Stimulated activated CD8-positive, alpha-beta memory T cell treated with anti-CD3 and anti-CD28 coated beads, Interleukin-2, amount 100 ng/mL, for 1 hour (primary cell): ENCODE measurements around the gene LIMS1.
A peak's percentile ranks its signal among the peaks of the same experiment; 100 is the strongest.
"Not testable (repeated sequence)": the region's sequence is repeated elsewhere in the genome, so short reads cannot be mapped to it uniquely, and the experiment has no call there.

Source experiments
- DNase-seq, 2 donors: peaks; one replicate each; pipeline ENCODE4 v3.0.0-alpha.2; 2020; ENCODE audit warnings: low read depth in 2 of 2

The LIMS1 gene

GRCh38 chr2:108552566-108552965, 18.3 kb downstream of the LIMS1 start:
- DNase-seq, result no peak

GRCh38 chr2:108553209-108553919, 19.1 kb downstream of the LIMS1 start:
- DNase-seq, result no peak

- no peak for DNase-seq
Measured at GRCh38 chr2:108554528-108554927, 20.3 kb downstream of the LIMS1 start.

GRCh38 chr2:108555572-108555971, 21.3 kb downstream of the LIMS1 start:
- no peak for DNase-seq

- not testable (repeated sequence) for DNase-seq
Measured at GRCh38 chr2:108556581-108556980, 22.3 kb downstream of the LIMS1 start.

- DNase-seq, result no peak
Measured at GRCh38 chr2:108560241-108560811, 26.1 kb downstream of the LIMS1 start.

GRCh38 chr2:108560895-108561530, 26.7 kb downstream of the LIMS1 start:
- no peak for DNase-seq

- DNase-seq, result no peak
Measured at GRCh38 chr2:108562274-108562673, 28.0 kb downstream of the LIMS1 start.

GRCh38 chr2:108564510-108564909, 30.2 kb downstream of the LIMS1 start:
- DNase-seq, result no peak

- DNase-seq, result peak in 1 of 2 donors; percentile 8
Measured at GRCh38 chr2:108565778-108566375, 31.6 kb downstream of the LIMS1 start.

- DNase-seq, result no peak
Measured at GRCh38 chr2:108570416-108570815, 36.1 kb downstream of the LIMS1 start.

- no peak for DNase-seq
Measured at GRCh38 chr2:108571286-108571685, 37.0 kb downstream of the LIMS1 start.

- no peak for DNase-seq
Measured at GRCh38 chr2:108573061-108573460, 38.8 kb downstream of the LIMS1 start.

- DNase-seq, result no peak
Measured at GRCh38 chr2:108574332-108574731, 40.1 kb downstream of the LIMS1 start.

- no peak for DNase-seq
Measured at GRCh38 chr2:108575132-108575966, 41.1 kb downstream of the LIMS1 start.

- no peak for DNase-seq
Measured at GRCh38 chr2:108577099-108577498, 42.8 kb downstream of the LIMS1 start.

- no peak for DNase-seq
Measured at GRCh38 chr2:108579623-108580022, 45.4 kb downstream of the LIMS1 start.

GRCh38 chr2:108580050-108580449, 45.8 kb downstream of the LIMS1 start:
- no peak for DNase-seq

- peak in 1 of 2 donors; percentile 14 for DNase-seq
Measured at GRCh38 chr2:108583903-108584520, 49.7 kb downstream of the LIMS1 start.

- DNase-seq, result no peak
Measured at GRCh38 chr2:108585436-108585835, 51.2 kb downstream of the LIMS1 start.

- no peak for DNase-seq
Measured at GRCh38 chr2:108586116-108586515, 51.8 kb downstream of the LIMS1 start.
